ENCODE measurements around the gene PLCXD1. TPM values are rescaled to one million over a fixed set of nuclear protein-coding genes. Genes with fewer than 3 reads are reported as not detected.

The PLCXD1 gene
- total RNA-seq, 1 donor from 2014 or later, result 46.7 TPM

DNA sequence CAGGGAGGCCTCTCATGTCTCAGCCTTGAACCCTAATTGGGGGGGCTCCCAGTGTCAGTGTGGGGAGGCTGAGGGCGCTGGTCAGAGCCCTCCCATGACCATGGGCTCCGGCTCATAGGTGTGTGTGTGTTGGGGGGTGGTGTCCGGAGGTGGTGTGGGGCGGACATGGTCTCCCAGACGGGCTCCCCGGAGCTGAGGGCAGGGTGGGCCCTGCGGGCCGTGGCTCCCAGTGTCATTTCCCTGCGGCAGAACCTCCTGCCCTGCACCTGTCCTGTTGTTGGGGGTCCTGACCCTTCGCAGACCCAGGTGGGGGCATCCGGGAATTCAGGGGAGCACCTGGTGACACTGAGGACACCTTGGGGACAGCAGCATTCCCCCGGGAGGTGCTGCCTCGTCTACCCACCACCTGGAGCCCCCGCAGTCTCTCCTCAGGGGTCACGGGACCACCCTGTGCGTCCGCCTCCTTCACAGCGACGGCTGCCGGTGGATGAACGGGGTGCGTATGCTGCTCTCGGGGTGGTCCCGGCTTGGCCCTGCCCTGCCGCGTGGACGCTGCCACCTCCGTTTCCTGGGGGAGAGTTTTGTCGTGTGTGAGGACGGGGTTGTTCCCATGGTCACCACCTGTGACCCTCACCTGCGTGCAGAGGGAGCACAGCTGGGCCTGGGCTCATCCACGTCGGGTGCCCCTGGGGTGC is 51.9 kb downstream of the PLCXD1 start:
- intact Hi-C loops (cut with micrococcal nuclease), result no loop called here

DNA sequence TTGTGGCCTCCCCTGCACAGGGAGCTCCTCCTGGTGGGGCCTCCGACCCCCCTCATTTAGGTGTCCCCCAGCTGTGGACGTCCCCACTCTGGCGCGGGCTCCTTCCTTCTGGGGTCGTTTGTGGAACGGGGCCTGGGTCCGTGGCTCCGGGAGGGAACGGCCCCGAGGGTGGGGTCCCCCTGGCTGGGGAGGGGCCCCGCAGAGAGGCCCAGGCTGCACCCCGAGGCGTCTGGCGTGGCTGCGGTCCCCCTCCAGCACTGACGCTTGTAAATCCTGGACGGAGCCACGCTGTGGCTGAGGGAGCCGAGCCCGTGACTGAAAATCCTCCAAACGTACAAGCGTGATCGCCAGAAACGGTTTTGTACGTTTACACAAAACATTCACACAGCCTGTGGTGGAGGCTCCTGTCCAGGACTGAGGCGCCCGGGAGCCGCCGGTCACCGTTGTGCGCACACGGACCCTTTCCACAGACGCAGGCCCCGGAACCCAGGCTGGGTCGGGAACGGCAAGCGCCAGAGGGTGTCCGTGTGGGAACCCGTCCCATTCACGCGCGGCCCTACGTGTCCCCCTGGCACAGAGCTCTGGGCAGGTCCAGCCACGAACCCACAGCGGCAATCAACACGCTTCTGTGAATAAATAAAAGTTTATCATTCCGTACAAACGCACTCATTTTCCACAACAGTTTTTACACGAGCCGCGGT is 52.6 kb downstream of the PLCXD1 start:
- intact Hi-C loops (cut with micrococcal nuclease), result no loop called here

GRCh38 chrX:334331-334891 is 53.2 kb downstream of the PLCXD1 start:
- intact Hi-C loops (cut with micrococcal nuclease), result no loop called here

DNA sequence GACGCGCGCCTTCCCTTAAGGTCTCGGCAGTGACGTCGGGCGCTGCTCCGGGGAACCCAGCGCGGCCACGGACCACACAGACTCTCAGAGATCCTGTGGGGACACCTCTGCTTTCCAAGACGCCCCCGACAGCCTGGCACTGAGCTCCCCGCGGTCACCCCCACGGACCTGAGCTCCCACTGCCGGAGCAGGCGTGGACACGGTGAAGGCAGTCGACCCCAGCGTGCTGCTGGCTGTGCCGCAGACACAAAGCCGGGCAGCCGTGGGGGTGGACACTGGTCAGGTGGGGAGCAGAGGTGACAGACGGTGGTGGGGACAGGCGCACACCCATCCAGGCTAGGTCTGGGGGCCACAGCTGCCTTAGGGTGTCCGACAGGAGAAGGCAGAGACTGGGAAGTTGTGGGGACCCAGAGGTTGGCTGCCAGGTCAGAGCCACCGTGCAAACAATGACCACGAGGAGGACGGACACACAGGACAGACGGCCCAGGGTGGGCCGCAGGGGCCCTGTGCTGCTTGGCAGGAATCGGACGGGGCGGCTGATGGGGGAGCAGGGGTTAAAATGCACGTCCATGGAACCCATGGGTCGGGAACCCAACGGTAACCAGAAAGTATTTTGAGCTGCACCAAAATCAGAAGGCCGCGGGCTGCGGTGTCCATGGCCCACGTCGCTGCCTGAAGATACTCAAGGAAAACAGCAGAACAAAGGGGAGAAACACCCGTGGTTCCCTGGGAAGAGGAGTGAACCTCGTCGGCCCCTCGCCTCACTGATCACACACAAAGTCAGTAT is 54.0 kb downstream of the PLCXD1 start:
- intact Hi-C loops (cut with micrococcal nuclease), result no loop called here

GRCh38 chrX:335758-336155 is 54.6 kb downstream of the PLCXD1 start:
- intact Hi-C loops (cut with micrococcal nuclease), result no loop called here

- intact Hi-C loops (cut with micrococcal nuclease), result no loop called here
Observed at GRCh38 chrX:336227-336626, 55.0 kb downstream of the PLCXD1 start.

DNA sequence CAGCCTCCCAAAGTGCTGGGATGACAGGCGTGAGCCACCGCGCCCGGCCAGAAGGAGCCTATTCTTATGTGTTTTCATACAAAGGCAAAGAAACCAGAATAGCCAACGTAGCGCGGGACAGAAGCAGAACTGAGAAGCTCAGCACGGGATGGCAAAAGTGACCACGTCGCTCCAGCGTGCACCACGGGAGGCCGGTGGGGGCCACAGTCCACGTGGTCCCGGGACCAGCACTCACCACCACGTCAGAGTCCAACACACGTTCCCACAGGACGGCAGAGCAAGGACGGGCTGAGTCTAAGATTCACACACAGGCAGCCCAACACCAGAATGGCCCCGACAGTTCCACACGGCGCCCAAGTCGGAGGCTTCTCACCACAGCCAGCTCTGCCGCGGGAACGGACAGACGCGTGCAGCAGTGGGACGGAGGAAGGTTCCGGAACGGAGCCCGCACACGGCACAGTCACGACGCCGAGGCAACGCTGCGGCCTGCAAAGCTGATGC is 56.2 kb downstream of the PLCXD1 start:
- intact Hi-C loops (cut with micrococcal nuclease), result no loop called here

GRCh38 chrX:338281-338835 is 57.2 kb downstream of the PLCXD1 start:
- intact Hi-C loops (cut with micrococcal nuclease), result no loop called here

- intact Hi-C loops (cut with micrococcal nuclease), result no loop called here
Observed at GRCh38 chrX:338836-339400, 57.7 kb downstream of the PLCXD1 start.

GRCh38 chrX:340121-340520 is 58.9 kb downstream of the PLCXD1 start:
- intact Hi-C loops (cut with micrococcal nuclease), result no loop called here

GRCh38 chrX:340641-341423 is 59.7 kb downstream of the PLCXD1 start:
- intact Hi-C loops (cut with micrococcal nuclease), result no loop called here

DNA sequence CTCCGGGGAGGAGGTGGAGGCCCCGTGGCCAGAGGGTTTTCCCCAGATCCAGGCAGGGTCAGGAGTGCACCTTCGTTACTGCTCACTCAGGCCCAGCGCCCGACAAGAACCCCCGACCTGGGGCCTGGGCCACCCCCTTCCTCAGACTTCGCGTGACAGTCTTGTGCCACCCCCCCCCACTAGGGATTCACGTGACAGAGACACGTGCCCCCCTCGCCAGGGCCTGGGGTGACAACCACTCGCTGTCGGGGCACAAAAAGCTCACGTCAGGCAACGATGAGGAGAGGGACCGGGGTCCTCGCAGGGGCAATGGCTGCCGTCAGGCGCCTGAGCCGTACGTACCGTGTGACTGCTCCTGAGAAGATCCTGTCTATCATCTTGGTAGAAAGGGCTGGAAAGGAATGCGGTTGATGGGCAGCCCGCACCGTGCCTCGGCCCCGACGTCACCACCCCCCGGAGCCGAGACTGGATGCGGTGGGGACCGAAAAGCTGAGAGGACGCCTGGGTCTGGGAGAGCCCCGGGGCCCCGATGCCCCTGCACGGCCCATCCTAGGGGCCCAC is 60.4 kb downstream of the PLCXD1 start:
- intact Hi-C loops (cut with micrococcal nuclease), result no loop called here

DNA sequence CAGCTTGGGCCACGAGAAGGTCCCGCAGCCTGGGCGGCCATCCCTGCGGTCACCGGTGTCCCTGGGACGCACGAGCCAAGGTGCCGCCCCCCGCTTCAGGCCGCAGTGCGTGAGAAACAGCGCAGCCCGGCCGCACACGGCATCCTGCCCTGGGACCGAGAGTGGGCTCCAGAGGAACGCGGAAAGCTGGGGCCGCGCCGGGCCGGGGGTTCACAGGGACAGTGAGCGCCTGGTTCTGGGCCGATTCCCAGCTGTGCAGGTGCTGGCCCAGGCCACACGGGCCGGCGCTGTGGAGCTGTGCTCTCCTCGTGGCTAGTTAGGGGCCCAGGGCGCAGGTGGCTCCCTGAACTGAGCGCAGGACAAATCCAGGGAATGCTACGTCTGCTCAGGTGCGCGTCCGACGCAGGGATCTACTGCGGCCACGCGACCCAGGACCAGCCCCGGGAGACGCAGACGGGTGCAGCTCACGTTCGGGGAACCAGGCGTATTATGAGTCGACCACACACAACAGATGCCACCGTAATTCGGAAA is 63.3 kb downstream of the PLCXD1 start:
- intact Hi-C loops (cut with micrococcal nuclease), result no loop called here

GRCh38 chrX:345020-345925 is 64.1 kb downstream of the PLCXD1 start:
- intact Hi-C loops (cut with micrococcal nuclease), result no loop called here

DNA sequence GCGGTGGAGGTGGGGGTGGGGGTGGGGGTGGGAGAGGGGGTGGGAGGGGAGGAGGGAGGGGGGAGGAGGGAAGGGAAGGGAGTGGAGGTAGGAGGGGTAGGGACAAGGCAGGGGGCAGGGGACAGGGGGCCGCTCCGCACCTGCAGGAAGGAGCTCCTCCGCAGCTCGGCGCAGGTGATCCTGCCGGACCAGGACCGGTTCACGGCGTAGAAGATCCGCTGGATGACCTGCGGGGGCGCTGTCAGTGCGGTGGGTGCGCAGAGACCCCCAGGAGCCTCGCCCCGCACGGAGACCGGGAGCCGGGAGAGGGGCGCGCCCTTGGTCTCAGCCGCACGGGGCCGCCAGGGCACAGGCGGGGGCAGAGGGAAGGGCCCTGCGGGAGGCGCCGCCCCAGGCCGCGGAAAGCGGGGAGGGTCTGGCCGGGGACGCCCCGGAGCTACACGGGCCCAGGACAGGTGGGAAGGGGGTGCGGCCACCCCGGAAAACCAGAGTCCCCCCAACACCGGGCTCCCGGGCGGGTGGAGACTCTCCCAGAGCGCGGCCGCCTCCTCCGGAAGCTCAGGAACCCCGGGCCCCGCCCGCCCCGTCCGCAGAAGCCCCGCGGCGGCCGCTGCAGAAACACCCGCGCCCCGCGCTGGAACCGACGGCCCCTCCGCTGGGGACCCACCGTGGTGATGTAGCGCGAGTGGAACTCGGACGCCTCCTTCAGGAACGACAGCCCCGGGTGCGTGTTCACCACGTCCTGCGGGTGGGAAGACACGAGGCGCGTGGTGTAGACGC is 65.0 kb downstream of the PLCXD1 start:
- intact Hi-C loops (cut with micrococcal nuclease), result no loop called here

- intact Hi-C loops (cut with micrococcal nuclease), result no loop called here
Observed at GRCh38 chrX:347351-348117, 66.4 kb downstream of the PLCXD1 start.

DNA sequence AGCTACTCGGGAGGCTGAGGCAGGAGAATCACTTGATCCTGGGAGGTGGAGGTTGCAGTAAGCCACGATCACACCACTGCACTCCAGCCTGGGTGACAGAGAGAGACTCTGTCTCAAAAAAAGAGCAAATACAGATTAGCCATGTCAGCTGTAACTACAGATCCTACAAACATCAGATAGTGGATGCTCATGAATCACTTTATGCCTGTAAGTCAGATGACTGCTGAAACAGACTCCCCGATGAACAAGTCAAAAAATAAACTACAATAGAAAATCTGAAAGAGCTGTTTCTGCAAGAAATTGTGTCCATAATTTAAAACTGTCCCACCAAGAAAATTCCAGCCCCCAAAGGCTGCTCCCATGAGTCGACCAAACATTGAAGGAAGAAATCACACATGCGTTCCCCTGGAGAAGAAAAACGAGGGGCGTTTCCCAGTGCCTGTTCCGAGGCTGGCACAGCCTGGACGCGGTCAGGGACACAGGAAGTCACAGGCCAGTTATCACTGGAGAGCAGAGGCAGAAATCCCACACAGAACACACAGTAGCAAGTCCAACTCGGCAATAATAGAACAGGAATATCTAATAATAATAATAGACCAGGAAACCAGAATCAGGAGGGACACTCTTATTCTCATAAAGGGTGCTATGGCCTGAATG is 67.4 kb downstream of the PLCXD1 start:
- intact Hi-C loops (cut with micrococcal nuclease), result no loop called here

All from T-helper 1 cell treated with Interleukin-12 subunit alpha and Interleukin-12 subunit beta and Interleukin-4 antibody, amounts not matched to agents 30 ng/mL and 1 ng/mL, for 36 hours (primary cell).